ELR (cell line): ENCODE results near the gene SF3A2.
A peak's percentile ranks its signal among the peaks of the same experiment; 100 is the strongest.

Source experiments
- DNase-seq: peaks from one replicate; pipeline ENCODE4 v3.0.0-alpha.2; 2015; ENCODE audit warnings: low read depth

Gene SF3A2

GRCh38 chr19:2226840-2227360, 9.7 kb upstream of the SF3A2 start:
- DNase-seq, result no peak

DNA sequence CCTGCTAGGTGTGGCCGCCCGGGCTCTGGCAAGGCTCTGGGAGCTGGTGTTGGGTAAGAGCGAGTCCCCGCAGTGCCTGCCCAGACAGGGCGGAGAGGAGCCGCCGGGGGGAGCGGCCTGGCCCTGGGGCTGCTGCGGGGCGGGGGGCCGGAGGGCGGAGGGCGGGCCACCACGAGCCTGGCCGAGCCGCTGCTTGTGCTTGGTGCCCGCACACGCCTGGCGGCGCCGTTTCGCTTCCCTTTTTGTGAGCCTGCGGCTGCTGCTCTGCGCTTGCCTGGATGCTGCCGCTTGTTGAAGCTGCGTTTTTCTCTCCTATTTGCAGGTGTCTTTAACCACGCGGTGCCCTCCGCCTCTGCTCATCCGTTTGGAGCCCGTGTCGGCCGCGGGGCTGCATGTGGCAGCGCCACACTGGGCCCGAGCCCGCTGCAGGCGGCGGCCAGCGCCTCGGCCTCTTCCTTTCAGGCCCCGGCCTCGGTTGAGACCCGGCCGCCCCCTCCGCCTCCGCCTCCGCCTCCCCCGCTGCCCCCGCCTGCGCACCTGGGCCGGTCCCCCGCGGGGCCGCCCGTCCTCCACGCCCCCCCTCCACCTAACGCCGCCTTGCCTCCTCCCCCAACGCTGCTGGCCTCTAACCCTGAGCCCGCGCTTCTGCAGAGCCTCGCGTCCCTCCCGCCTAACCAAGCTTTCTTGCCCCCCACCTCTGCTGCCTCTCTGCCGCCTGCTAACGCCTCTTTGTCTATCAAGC, 9.0 kb upstream of the SF3A2 start:
- DNase-seq, result no peak

DNA sequence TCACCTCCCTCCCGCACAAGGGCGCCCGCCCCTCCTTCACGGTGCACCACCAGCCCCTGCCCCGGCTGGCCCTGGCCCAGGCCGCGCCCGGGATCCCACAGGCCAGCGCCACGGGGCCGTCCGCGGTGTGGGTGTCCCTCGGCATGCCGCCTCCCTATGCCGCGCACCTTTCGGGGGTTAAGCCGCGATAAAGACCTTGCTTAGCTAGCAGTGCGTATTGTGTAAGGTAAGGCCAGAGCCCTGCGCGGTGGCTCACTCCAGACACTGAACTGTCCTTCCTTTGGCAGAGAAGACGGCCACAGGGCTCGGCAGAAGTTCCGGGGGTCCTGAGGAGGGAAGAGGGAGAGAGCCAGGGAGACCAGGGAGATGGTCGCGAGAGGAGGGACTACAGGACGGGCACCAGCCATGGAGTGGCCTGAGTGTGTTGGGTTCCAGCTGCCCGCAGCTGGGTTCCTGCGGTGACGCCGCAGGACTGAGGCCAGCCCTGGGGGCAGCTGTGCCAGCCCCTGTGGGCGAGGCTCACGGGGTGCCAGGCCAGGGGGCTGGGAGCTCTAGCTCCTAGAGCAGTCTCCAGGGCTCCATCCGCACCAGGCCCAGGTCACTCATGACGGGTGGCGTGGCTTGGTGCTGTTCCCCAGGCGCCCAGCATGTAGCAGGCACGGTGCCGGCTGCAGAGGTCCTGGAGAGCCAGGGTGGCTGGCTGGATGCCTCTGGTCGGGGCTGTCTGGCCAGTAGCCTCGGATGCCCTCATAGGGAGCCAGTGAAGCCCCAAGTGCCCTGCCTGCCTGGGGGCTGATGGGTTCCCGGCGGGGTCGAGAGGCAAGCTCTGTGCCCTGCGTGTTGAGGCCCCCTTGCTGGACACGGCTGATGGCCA, 8.2 kb upstream of the SF3A2 start:
- DNase-seq, result no peak

GRCh38 chr19:2229103-2230032, 7.3 kb upstream of the SF3A2 start:
- no peak for DNase-seq

GRCh38 chr19:2230033-2230531, 6.5 kb upstream of the SF3A2 start:
- no peak for DNase-seq

DNA sequence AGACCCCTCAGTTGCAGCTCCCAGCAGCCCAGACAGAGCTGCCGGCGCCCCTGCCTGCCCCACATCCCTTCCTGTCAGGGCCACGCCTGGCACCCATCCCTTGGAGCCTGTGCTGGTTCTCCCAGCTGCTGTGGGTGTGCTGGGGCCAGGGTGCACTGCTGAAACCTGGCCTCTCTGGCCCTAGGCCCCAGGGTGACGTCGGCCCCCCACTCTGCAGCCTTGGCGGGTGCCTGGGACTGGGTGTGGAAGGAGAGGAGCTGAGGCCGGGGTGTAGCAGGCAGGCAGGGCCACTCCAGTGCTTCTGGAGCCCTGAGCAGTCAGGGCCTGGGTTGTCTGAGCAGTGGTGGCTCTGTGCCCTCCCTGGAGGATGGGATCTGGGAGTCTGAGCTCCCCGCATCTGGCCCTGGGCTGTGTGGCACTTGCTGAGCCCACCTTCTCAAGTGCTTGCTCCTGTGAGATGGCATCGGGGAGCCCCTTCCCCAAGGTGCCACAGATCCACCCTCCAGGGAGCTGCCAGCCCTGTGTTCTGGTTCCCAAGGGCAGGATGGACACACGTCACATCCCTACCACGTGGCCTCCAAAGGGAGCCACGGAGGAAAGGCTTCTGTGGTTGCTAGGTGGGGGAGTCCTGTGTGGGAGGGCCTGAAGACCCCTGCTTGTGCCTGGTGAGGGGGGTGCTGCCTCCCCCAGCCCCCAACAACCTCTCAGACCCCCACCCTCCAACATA, 5.7 kb upstream of the SF3A2 start:
- no peak for DNase-seq

GRCh38 chr19:2231621-2232221, 4.9 kb upstream of the SF3A2 start:
- DNase-seq, result no peak

- DNase-seq, result no peak
Measured at GRCh38 chr19:2232286-2233151, 4.1 kb upstream of the SF3A2 start.

GRCh38 chr19:2233601-2234280, 2.9 kb upstream of the SF3A2 start:
- DNase-seq, result no peak

GRCh38 chr19:2234996-2235380, 1.6 kb upstream of the SF3A2 start:
- DNase-seq, result no peak

DNA sequence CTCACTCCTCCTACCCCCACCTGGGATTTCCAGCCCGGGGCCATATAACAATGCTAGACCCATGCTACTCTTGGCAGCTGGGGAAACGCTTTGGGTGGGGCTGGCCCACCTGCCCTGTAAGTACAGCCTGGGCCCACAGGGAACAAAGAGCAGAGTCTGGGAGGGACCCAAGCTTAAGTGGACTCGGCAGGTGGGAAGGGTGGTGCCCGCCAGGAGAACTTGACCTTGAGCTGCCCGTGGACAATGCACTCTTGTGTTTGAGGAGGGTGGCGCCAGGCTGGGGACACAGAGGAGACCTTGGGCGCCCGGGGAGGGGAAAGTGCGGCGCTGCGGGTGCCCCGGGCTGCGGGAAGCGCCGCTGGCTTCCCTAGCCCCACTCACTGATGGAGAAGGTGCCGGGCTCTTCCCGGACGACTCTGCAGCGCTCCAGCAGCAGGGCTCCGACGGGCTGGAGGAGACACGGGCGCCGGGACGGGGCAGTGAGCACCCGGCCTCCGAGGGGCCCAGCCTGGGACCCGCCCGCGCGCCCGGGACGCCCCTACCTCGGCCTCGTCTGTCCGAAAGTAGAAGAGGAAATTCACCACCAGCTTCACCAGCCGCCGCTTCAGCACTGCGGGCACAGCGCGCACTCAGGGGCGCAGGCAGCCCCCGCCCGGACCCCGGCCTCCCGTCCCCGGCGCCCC, 1.1 kb upstream of the SF3A2 start:
- DNase-seq, result peak; percentile 38

DNA sequence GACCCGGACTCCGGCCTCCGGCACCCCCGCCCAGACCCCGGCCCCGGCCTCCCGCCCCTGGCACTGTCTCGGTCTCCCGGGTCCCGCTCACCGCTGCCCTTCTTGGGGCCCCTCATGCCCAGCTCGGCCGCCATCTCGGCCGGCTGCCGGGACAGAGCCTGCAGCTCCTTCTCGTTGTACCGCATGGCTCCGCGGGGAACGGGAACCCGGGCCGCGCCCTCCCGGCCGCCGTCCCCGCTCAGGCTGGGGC, 635 bp upstream of the SF3A2 start:
- no peak for DNase-seq

- peak; percentile 40 for DNase-seq
Measured at GRCh38 chr19:2237051-2237868, 636 bp downstream of the SF3A2 start.

DNA sequence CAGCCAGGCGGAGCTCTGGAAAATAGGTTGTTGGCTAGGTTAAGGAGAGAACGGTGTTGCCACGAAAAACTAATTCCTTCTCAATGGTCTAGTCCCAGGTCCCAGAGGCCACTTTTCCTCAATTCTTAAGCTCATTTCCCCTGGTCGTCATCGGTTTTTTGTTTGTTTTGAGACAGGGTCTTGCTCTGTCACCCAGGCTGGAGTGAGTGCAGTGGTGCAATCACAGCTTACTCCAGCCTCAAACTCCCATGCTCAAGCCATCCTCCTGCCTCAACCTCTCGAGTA, 1.2 kb downstream of the SF3A2 start:
- no peak for DNase-seq

DNA sequence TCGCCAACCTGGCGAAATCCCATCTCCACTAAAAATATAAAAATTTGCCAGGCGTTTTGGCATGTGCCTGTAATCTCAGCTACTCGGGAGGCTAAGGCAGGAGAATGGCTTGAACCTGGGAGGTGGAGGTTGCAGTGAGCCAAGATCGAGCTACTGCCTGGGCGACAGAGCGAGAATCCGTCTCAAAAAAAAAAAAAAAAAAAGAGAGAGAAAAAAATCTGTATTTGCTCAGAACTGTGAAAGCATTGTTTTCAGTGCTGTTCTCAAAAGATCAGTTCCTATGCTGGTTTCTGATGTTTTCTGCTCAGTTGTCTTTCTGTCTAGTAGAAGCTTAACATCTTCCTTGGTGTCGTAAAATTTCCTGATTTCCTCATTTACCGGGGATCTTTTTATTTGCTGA, 2.5 kb downstream of the SF3A2 start:
- DNase-seq, result no peak

GRCh38 chr19:2239771-2240770, 3.4 kb downstream of the SF3A2 start:
- DNase-seq, result peak; percentile 51
